B cell (primary cell): Measurements from ENCODE around the gene FCRL6. TPM values are rescaled to one million over a fixed set of nuclear protein-coding genes. Genes with fewer than 3 reads are reported as not detected.

Experiments
- ATAC-seq: fragments of 200-7000 bp; cut with Tn5 transposase; one replicate; pipeline ENCODE4 v1.10.0; 2021; ENCODE audit warnings: low read depth, mild to moderate bottlenecking, moderate number of reproducible peaks, moderate library complexity
- CTCF ChIA-PET: fragments of 350-600 bp; sonication (Branson Sonifier 250); formaldehyde crosslinking; loops from one replicate; lab custom pipeline; 2021; ENCODE audit warnings: antibody characterized with exemption, inconsistent platforms; lab: Charles Lee
- POLR2A ChIA-PET: fragments of 350-600 bp; sonication (Branson Sonifier 250); formaldehyde crosslinking; loops from one replicate; lab custom pipeline; 2021; ENCODE audit warnings: antibody characterized with exemption; lab: Charles Lee
- DNase-seq: peaks from one replicate; pipeline ENCODE4 v3.0.0; 2013
- H2AFZ ChIP-seq: 2 replicates; pipeline ENCODE4 v1.6.1; 2012; ENCODE audit warnings: mild to moderate bottlenecking, low read depth, low read length; ENCODE audit not compliant: insufficient read depth, poor library complexity, severe bottlenecking
- H3K27ac ChIP-seq, 2 donors: 1 replicate in 1 of 2; 2 replicates in 1 of 2; pipeline ENCODE4 v1.5.1; 2012 to 2013; ENCODE audit warnings: low read length in 2 of 2, mild to moderate bottlenecking in 2 of 2, moderate library complexity in 1 of 2
- H3K27me3 ChIP-seq, 4 experiments: fragments of 200-600 bp in 1 of 4; sonication (generic) in 1 of 4; replicated peaks in 1 of 4; 1 replicate in 2 of 4; 2 replicates in 2 of 4; pipeline versions ENCODE4 v1.6.1 to v1.7.0; 2013 to 2016; ENCODE audit warnings: low read length in 3 of 4, mild to moderate bottlenecking in 2 of 4, mixed read lengths in 1 of 4, moderate library complexity in 1 of 4; ENCODE audit not compliant: insufficient read depth in 4 of 4, control insufficient read depth in 3 of 4; ENCODE audit errors: control extremely low read depth in 1 of 4
- H3K36me3 ChIP-seq, 2 experiments: replicated peaks in 1 of 2; 1 replicate in 1 of 2; 2 replicates in 1 of 2; pipeline versions ENCODE4 v1.6.1 to v1.7.1; 2013; ENCODE audit warnings: low read length in 1 of 2; ENCODE audit not compliant: insufficient read depth in 2 of 2, control insufficient read depth in 1 of 2; ENCODE audit errors: control extremely low read depth in 1 of 2, extremely low read depth in 1 of 2
- H3K4me1 ChIP-seq, 2 donors: fragments of 200-600 bp in 1 of 2; sonication (generic) in 1 of 2; 1 replicate in 1 of 2; 2 replicates in 1 of 2; pipeline versions ENCODE4 v1.5.1 to v1.6.1; 2013 to 2017; ENCODE audit warnings: low read length in 2 of 2; ENCODE audit not compliant: control insufficient read depth in 2 of 2, insufficient read depth in 2 of 2
- H3K4me2 ChIP-seq: replicated peaks from 2 replicates; pipeline ENCODE3; 2012; ENCODE audit warnings: mild to moderate bottlenecking, low read depth, low read length; ENCODE audit not compliant: poor library complexity, severe bottlenecking
- H3K4me3 ChIP-seq, 5 experiments: fragments of 200-600 bp in 1 of 5; sonication (generic) in 1 of 5; 1 replicate in 3 of 5; 2 replicates in 2 of 5; pipeline versions ENCODE4 v1.5.1 to v1.7.0; 2011 to 2016; ENCODE audit warnings: low read length in 4 of 5, mild to moderate bottlenecking in 4 of 5, low read depth in 2 of 5, control low read depth in 1 of 5, moderate library complexity in 1 of 5; ENCODE audit not compliant: insufficient read depth in 1 of 5; ENCODE audit errors: control extremely low read depth in 1 of 5, extremely low read depth in 1 of 5
- H3K79me2 ChIP-seq: fragments of 200-600 bp; sonication (generic); one replicate; pipeline ENCODE4 v1.6.0; 2016; ENCODE audit warnings: low read length; ENCODE audit not compliant: control insufficient read depth, insufficient read depth
- H3K9ac ChIP-seq: fragments of 200-600 bp; sonication (generic); 2 replicates; pipeline ENCODE4 v1.6.1; 2017; ENCODE audit warnings: mild to moderate bottlenecking, low read length, moderate library complexity
- H3K9me3 ChIP-seq, 3 donors: one replicate each; pipeline versions ENCODE4 v1.6.1 to v1.7.1; 2013; ENCODE audit warnings: low read length in 2 of 3; ENCODE audit not compliant: control insufficient read depth in 2 of 3, insufficient read depth in 1 of 3; ENCODE audit errors: control extremely low read depth in 1 of 3
- H4K20me1 ChIP-seq: 2 replicates; pipeline ENCODE4 v1.6.0; 2012; ENCODE audit warnings: mild to moderate bottlenecking, low read length; ENCODE audit not compliant: insufficient read depth, control insufficient read depth, poor library complexity, severe bottlenecking
- H3K27ac Mint-ChIP-seq: one replicate; pipeline ENCODE4 v1.8.0; 2021; ENCODE audit warnings: mixed read lengths
- H3K27me3 Mint-ChIP-seq: one replicate; pipeline ENCODE4 v1.8.0; 2021; ENCODE audit warnings: mixed read lengths
- H3K4me1 Mint-ChIP-seq: one replicate; pipeline ENCODE4 v1.8.0; 2021; ENCODE audit warnings: mixed read lengths
- H3K4me3 Mint-ChIP-seq: one replicate; pipeline ENCODE4 v1.8.0; 2021; ENCODE audit warnings: mixed read lengths
- H3K9me3 Mint-ChIP-seq: one replicate; pipeline ENCODE4 v1.8.0; 2022; ENCODE audit warnings: mixed read lengths; ENCODE audit not compliant: insufficient read depth
- EZH2 ChIP-seq: IDR thresholded peaks from 2 replicates; pipeline ENCODE4 v1.6.1; 2012; ENCODE audit warnings: borderline replicate concordance, low read depth, mild to moderate bottlenecking, moderate library complexity, low read length; ENCODE audit not compliant: insufficient read depth, poor library complexity, severe bottlenecking
- WGBS: methylation state at CpG from one replicate; pipeline ENCODE4 v1.1.5; 2013; ENCODE audit warnings: missing lambda C conversion rate; ENCODE audit not compliant: insufficient coverage; 5-methylcytosine and 5-hydroxymethylcytosine counted together
- intact Hi-C: fragments of 100-400 bp; cut with micrococcal nuclease; formaldehyde crosslinking; loops from one replicate; pipeline ENCODE4 v1.10.0; 2022
- polyA plus RNA-seq: library from polyadenylated mRNA; depleted of rRNA; stranded (reverse); fragments of >200 nt; gene quantifications from 2 replicates; pipeline ENCODE4 v1.2.3, GENCODE V29; 2012
- total RNA-seq, 2 donors: library from RNA; stranded (reverse); fragments of 120-200 nt in 1 of 2; gene quantifications; 1 replicate in 1 of 2; 2 replicates in 1 of 2; pipeline versions ENCODE4 v1.2.3 to v1.2.4, GENCODE V29; 2013 to 2022
- TF ChIP-seq, protein P1 (sequence below): fragments of 200-600 bp; IDR thresholded peaks from one replicate; pipeline ENCODE4 v1.8.0; 2022; ENCODE audit warnings: antibody characterized with exemption, mild to moderate bottlenecking

The FCRL6 gene
- total and polyA plus RNA-seq, 2 donors (not counting 1 experiment from before 2014, with no cell fraction given) = 0.81 TPM; not detected in 1

DNA sequence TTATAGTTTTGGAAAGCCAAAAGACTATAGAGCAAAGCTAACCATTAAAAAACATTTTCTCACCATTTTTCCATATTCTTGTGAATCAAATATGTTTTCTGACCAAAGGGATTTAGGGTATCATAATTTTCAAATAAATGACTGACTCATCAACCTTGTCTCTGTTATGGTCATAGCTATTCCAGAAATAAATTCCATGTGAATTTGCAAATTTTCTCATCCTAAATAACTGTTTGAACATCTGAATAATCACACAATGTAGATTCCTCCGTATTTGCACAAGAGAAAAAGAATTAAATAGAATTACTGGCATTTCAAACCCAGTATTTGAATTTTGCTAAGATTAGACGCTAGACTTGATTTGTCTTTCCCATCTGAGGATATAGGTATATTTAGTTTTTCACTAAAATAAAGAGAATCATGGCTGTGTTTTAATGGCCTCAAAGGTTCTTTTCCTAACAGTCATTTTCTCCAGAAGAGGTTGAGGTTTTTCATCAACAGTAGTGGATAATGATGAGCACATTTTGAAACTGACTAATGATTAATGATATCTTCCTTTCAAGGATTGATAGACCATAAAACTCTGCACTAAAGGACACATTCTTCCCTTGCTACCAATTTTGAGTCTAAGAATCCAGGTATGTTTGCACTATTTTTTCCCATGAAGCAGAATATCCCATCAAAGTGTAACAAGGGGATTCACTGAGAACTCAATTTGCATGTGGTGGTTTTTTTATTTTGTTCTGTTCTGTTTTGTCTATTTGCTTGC lies 30.8 kb upstream of the FCRL6 start:
- TF ChIP-seq, protein P1, sequence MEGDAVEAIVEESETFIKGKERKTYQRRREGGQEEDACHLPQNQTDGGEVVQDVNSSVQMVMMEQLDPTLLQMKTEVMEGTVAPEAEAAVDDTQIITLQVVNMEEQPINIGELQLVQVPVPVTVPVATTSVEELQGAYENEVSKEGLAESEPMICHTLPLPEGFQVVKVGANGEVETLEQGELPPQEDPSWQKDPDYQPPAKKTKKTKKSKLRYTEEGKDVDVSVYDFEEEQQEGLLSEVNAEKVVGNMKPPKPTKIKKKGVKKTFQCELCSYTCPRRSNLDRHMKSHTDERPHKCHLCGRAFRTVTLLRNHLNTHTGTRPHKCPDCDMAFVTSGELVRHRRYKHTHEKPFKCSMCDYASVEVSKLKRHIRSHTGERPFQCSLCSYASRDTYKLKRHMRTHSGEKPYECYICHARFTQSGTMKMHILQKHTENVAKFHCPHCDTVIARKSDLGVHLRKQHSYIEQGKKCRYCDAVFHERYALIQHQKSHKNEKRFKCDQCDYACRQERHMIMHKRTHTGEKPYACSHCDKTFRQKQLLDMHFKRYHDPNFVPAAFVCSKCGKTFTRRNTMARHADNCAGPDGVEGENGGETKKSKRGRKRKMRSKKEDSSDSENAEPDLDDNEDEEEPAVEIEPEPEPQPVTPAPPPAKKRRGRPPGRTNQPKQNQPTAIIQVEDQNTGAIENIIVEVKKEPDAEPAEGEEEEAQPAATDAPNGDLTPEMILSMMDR = no peak
- TF ChIP-seq EZH2 = no peak
- no peak overlapping the region for H3K4me3 Mint-ChIP-seq
- peaks cover 0 to 15% (median 7%) of the 10 kb centered on the region in 4 experiments for H3K27me3 ChIP-seq
- H4K20me1 ChIP-seq = no peaks in the 10 kb centered on the region
- ATAC-seq = no peak
- peaks cover 0 to 1% (median 0%) of the 10 kb centered on the region in 3 donors for H3K9me3 ChIP-seq
- no CpG with 5 or more reads among the region's 2 CpGs for WGBS
- H3K4me3 ChIP-seq = no peak overlapping the region
- peaks cover 49% of the 10 kb centered on the region for H3K27me3 Mint-ChIP-seq
- no peak overlapping the region for H2AFZ ChIP-seq
- H3K27ac ChIP-seq = no peak overlapping the region
- intact Hi-C loops = no loop called here
- no peak overlapping the region for H3K4me2 ChIP-seq
- H3K9ac ChIP-seq = no peak overlapping the region
- H3K9me3 Mint-ChIP-seq = no peaks in the 10 kb centered on the region
- H3K4me1 Mint-ChIP-seq = no peaks in the 10 kb centered on the region
- H3K36me3 ChIP-seq = no peaks in the 10 kb centered on the region
- no peak for DNase-seq
- CTCF ChIA-PET = no interaction called here
- POLR2A ChIA-PET = no interaction called here
- H3K4me1 ChIP-seq = no peaks in the 10 kb centered on the region
- no peak overlapping the region for H3K27ac Mint-ChIP-seq
- no peaks in the 10 kb centered on the region for H3K79me2 ChIP-seq

DNA sequence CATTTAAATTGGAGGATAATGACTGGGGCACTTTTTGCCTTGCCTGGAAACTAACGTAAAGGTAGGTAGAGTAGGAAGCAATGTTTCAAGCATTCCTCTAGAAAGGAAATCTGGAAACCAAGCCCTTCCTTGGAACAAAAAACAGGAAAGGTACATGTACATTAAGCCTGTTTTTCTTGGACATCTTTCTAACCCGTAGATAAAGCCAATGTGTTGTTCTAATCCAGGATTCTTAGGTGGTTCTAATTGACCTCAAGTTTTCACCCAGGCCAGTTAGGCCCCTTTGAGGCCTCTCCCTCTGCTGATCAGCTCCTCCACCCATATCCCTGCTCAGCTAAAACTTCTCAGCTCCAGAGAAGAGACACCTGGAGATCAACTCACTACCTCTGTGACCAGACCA lies 27.7 kb upstream of the FCRL6 start:
- Mint-ChIP-seq H3K9me3 (no peaks in the 10 kb centered on the region), H3K27me3 (peaks cover 33% of the 10 kb centered on the region), H3K27ac (no peak overlapping the region), H3K4me1 (no peaks in the 10 kb centered on the region), H3K4me3 (no peak overlapping the region)
- Histone ChIP-seq H4K20me1 (no peaks in the 10 kb centered on the region), H3K4me2 (no peak overlapping the region), H2AFZ (no peak overlapping the region), H3K27me3 (peaks cover 0 to 15% (median 7%) of the 10 kb centered on the region in 4 experiments), H3K9ac (no peak overlapping the region), H3K9me3 (no peaks in the 10 kb centered on the region), H3K79me2 (no peaks in the 10 kb centered on the region), H3K27ac (no peak overlapping the region), H3K36me3 (no peaks in the 10 kb centered on the region), H3K4me3 (no peak overlapping the region), H3K4me1 (no peaks in the 10 kb centered on the region)
- ATAC-seq = no peak
- POLR2A ChIA-PET = no interaction called here
- intact Hi-C loops = no loop called here
- TF ChIP-seq, protein P1 = no peak
- no peak for TF ChIP-seq EZH2
- DNase-seq = no peak
- no CpG with 5 or more reads among the region's 2 CpGs for WGBS
- CTCF ChIA-PET = no interaction called here
